DMS 273 (cell line): ENCODE results near the gene NRM.
"Not testable (repeated sequence)": the region's sequence is repeated elsewhere in the genome, so short reads cannot be mapped to it uniquely, and the experiment has no call there.

ENCODE experiments used
- DNase-seq: peaks from one replicate; lab custom pipeline; 2025; ENCODE audit not compliant: unreplicated experiment; lab: John Stamatoyannopoulos, UW

Gene NRM

GRCh38 chr6:30720738-30721197 is 30.0 kb upstream of the NRM start:
- peak; percentile 84 for DNase-seq

- DNase-seq: peak; percentile 99
These were observed 29.3 kb upstream of the NRM start, which contains the start of gene TUBB for GRCh38 chr6:30719791-30720737. TSS of gene TUBB (plus strand) at chr6:30720352. CDS start at chr6:30720507, 155 bp downstream.

GRCh38 chr6:30719356-30719755 is 28.6 kb upstream of the NRM start:
- DNase-seq: peak; percentile 61

GRCh38 chr6:30717845-30718720 is 27.3 kb upstream of the NRM start:
- DNase-seq: not testable (repeated sequence)

- peak; percentile 100 for DNase-seq
These were observed 26.5 kb upstream of the NRM start, which contains the start of gene MDC1 for GRCh38 chr6:30717129-30717844. TSS of gene MDC1 (minus strand) at chr6:30717281. CDS start at chr6:30715175, 2,106 bp downstream.

- DNase-seq: no peak
These were observed 26.0 kb upstream of the NRM start for GRCh38 chr6:30716879-30717128.

GRCh38 chr6:30714263-30714662 is 23.5 kb upstream of the NRM start:
- no peak for DNase-seq

- no peak for DNase-seq
These were observed 21.7 kb upstream of the NRM start for GRCh38 chr6:30712441-30712945.

- DNase-seq: no peak
These were observed 21.1 kb upstream of the NRM start for GRCh38 chr6:30711758-30712380.

- no peak for DNase-seq
These were observed 18.5 kb upstream of the NRM start for GRCh38 chr6:30709101-30709868.

- peak; percentile 51 for DNase-seq
These were observed 16.6 kb upstream of the NRM start for GRCh38 chr6:30707281-30707850.

GRCh38 chr6:30705620-30706019 is 14.8 kb upstream of the NRM start:
- no peak for DNase-seq

GRCh38 chr6:30703821-30704220 is 13.0 kb upstream of the NRM start:
- no peak for DNase-seq

- DNase-seq: no peak
These were observed 12.2 kb upstream of the NRM start for GRCh38 chr6:30703011-30703410.

GRCh38 chr6:30700340-30700739 is 9.6 kb upstream of the NRM start:
- no peak for DNase-seq

GRCh38 chr6:30696432-30696831 is 5.6 kb upstream of the NRM start:
- no peak for DNase-seq

- DNase-seq: no peak
These were observed 544 bp upstream of the NRM start for GRCh38 chr6:30691208-30691847.

GRCh38 chr6:30689985-30690384 is 799 bp downstream of the NRM start:
- no peak for DNase-seq
